GM12872 (cell line): ENCODE measurements around the gene HGFAC.
A peak's percentile ranks its signal among the peaks of the same experiment; 100 is the strongest.

Experiments used
- CTCF ChIP-seq: IDR thresholded peaks from 3 replicates; pipeline ENCODE4 v1.5.1; 2011; ENCODE audit warnings: low read depth, mild to moderate bottlenecking, low read length, moderate library complexity; ENCODE audit not compliant: insufficient read depth

Gene HGFAC

GRCh38 chr4:3442460-3442958, 741 bp downstream of the HGFAC start:
- no peak for TF ChIP-seq CTCF

- peak; percentile 98 for TF ChIP-seq CTCF
Measured at GRCh38 chr4:3442959-3443749, 1.4 kb downstream of the HGFAC start.

GRCh38 chr4:3443750-3444309, 2.1 kb downstream of the HGFAC start:
- TF ChIP-seq CTCF = no peak

GRCh38 chr4:3444351-3445110, 2.8 kb downstream of the HGFAC start:
- TF ChIP-seq CTCF = no peak

- TF ChIP-seq CTCF = no peak
Measured at GRCh38 chr4:3445111-3445820, 3.5 kb downstream of the HGFAC start.

- no peak for TF ChIP-seq CTCF
Measured at GRCh38 chr4:3445829-3446545, 4.2 kb downstream of the HGFAC start.
